Peyer's patch (tissue), 4 donors: ENCODE data around the gene ISG20L2. TPM values are rescaled to one million over a fixed set of nuclear protein-coding genes. Genes with fewer than 3 reads are reported as not detected.
"Not testable (repeated sequence)": the region's sequence is repeated elsewhere in the genome, so short reads cannot be mapped to it uniquely, and the experiment has no call there.

Experiments used
- DNase-seq, 3 donors: peaks; one replicate each; pipeline ENCODE4 v3.0.0-alpha.2; 2017 to 2019
- H3K27ac ChIP-seq, 4 donors: fragments of 200-600 bp; sonication (generic); one replicate each; pipeline ENCODE4 v1.5.1; 2016 to 2019
- H3K27me3 ChIP-seq, 2 donors: fragments of 200-600 bp; sonication (generic); one replicate each; pipeline ENCODE4 v1.5.1; 2019
- H3K36me3 ChIP-seq, 3 donors: fragments of 200-600 bp; sonication (generic); one replicate each; pipeline ENCODE4 v1.5.1; 2016 to 2019
- H3K4me1 ChIP-seq, 4 donors: fragments of 200-600 bp; sonication (generic); one replicate each; pipeline ENCODE4 v1.5.1; 2016 to 2019
- H3K4me3 ChIP-seq, 4 donors: fragments of 200-600 bp; sonication (generic); 1 replicate in 3 of 4; 2 replicates in 1 of 4; pipeline ENCODE4 v1.5.1; 2016 to 2019; ENCODE audit warnings: mild to moderate bottlenecking in 1 of 4
- H3K9me3 ChIP-seq, 4 donors: fragments of 200-600 bp; sonication (generic); one replicate each; pipeline ENCODE4 v1.5.1; 2016 to 2019; ENCODE audit warnings: mild to moderate bottlenecking in 1 of 4
- CTCF ChIP-seq, 6 experiments: fragments of 450-650 bp in 4 of 6; fragments of 200-600 bp in 2 of 6; sonication (generic) in 1 of 6; IDR thresholded peaks; one replicate each; pipeline ENCODE4 v1.5.1; 2017 to 2019; ENCODE audit warnings: antibody characterized with exemption in 6 of 6, mild to moderate bottlenecking in 3 of 6, moderate library complexity in 1 of 6
- POLR2A ChIP-seq, 2 donors: fragments of 450-650 bp; IDR thresholded peaks; one replicate each; pipeline ENCODE4 v1.5.1; 2017; ENCODE audit warnings: antibody characterized with exemption in 2 of 2, mild to moderate bottlenecking in 2 of 2, moderate library complexity in 2 of 2
- total RNA-seq, 4 donors: library from RNA; depleted of rRNA; stranded (reverse); fragments of >200 nt; gene quantifications; one replicate each; pipeline ENCODE4 v1.1.0, GENCODE V29; 2016

ISG20L2 gene
- total RNA-seq, 4 donors from 2014 or later = 22.4 to 47.2 (median 27.9) TPM

GRCh38 chr1:156760092-156760795 lies 31.7 kb upstream of the ISG20L2 start:
- H3K27me3 ChIP-seq = no peaks in the 10 kb centered on the region
- no peaks in the 10 kb centered on the region for H3K36me3 ChIP-seq
- H3K4me1 ChIP-seq = no peaks in the 10 kb centered on the region
- no peaks in the 10 kb centered on the region for H3K9me3 ChIP-seq
- no peak for DNase-seq
- H3K4me3 ChIP-seq = no peak overlapping the region
- TF ChIP-seq POLR2A (IDR thresholded peaks at IDR 0.05) (no peak), CTCF (IDR thresholded peaks at IDR 0.05) (no peak)
- H3K27ac ChIP-seq = no peak overlapping the region

GRCh38 chr1:156757572-156758253 lies 29.1 kb upstream of the ISG20L2 start:
- H3K27me3 ChIP-seq, H3K9me3 ChIP-seq, H3K36me3 ChIP-seq, H3K4me1 ChIP-seq, H3K4me3 ChIP-seq, H3K27ac ChIP-seq: not testable (repeated sequence)
- peak in 1 of 3 donors; percentile 15 for DNase-seq

GRCh38 chr1:156756355-156756754 lies 27.8 kb upstream of the ISG20L2 start:
- H3K4me3 ChIP-seq = no peak overlapping the region
- no peaks in the 10 kb centered on the region for H3K36me3 ChIP-seq
- no peak overlapping the region for H3K27ac ChIP-seq
- TF ChIP-seq CTCF (IDR thresholded peaks at IDR 0.05) (no peak), POLR2A (IDR thresholded peaks at IDR 0.05) (no peak)
- no peak for DNase-seq
- no peaks in the 10 kb centered on the region for H3K27me3 ChIP-seq
- H3K4me1 ChIP-seq = peaks cover 0 to 13% (median 0%) of the 10 kb centered on the region in 4 donors
- H3K9me3 ChIP-seq = no peaks in the 10 kb centered on the region

- DNase-seq = peak in 1 of 3 donors; percentile 10
- H3K27me3 ChIP-seq = no peaks in the 10 kb centered on the region
- peaks cover 0 to 13% (median 0%) of the 10 kb centered on the region in 4 donors for H3K4me1 ChIP-seq
- no peak overlapping the region for H3K4me3 ChIP-seq
- TF ChIP-seq CTCF (IDR thresholded peaks at IDR 0.05) (no peak), POLR2A (IDR thresholded peaks at IDR 0.05) (no peak)
- no peaks in the 10 kb centered on the region for H3K36me3 ChIP-seq
- no peak overlapping the region for H3K27ac ChIP-seq
- H3K9me3 ChIP-seq = no peaks in the 10 kb centered on the region
These were observed 27.0 kb upstream of the ISG20L2 start for GRCh38 chr1:156755527-156755950.

GRCh38 chr1:156754219-156754618 lies 25.7 kb upstream of the ISG20L2 start:
- no peaks in the 10 kb centered on the region for H3K36me3 ChIP-seq
- no peaks in the 10 kb centered on the region for H3K27me3 ChIP-seq
- H3K9me3 ChIP-seq = no peaks in the 10 kb centered on the region
- peak in 1 of 3 donors; percentile 4 for DNase-seq
- H3K4me3 ChIP-seq = no peak overlapping the region
- no peak overlapping the region for H3K27ac ChIP-seq
- TF ChIP-seq POLR2A (IDR thresholded peaks at IDR 0.05) (no peak), CTCF (IDR thresholded peaks at IDR 0.05) (no peak)
- H3K4me1 ChIP-seq = peaks cover 0 to 19% (median 7%) of the 10 kb centered on the region in 4 donors

GRCh38 chr1:156752843-156753482 lies 24.4 kb upstream of the ISG20L2 start:
- TF ChIP-seq CTCF (IDR thresholded peaks at IDR 0.05) (no peak), POLR2A (IDR thresholded peaks at IDR 0.05) (no peak)
- no peaks in the 10 kb centered on the region for H3K27me3 ChIP-seq
- peaks cover 0 to 32% (median 18%) of the 10 kb centered on the region in 4 donors for H3K4me1 ChIP-seq
- no peaks in the 10 kb centered on the region for H3K36me3 ChIP-seq
- H3K9me3 ChIP-seq = no peaks in the 10 kb centered on the region
- peak overlapping the region in 2 of 4 donors; percentile 11 to 99 for H3K27ac ChIP-seq
- no peak for DNase-seq
- peak overlapping the region in 2 of 4 donors; percentile 91 to 97 for H3K4me3 ChIP-seq
